Colonic mucosa (tissue), 4 donors: Measurements from ENCODE around the gene SLCO6A1. TPM values are rescaled to one million over a fixed set of nuclear protein-coding genes. Genes with fewer than 3 reads are reported as not detected.
"Not testable (repeated sequence)": the region's sequence is repeated elsewhere in the genome, so short reads cannot be mapped to it uniquely, and the experiment has no call there.

Experiments
- DNase-seq: peaks from one replicate; pipeline ENCODE4 v3.0.0-alpha.2; 2020
- H3K27ac ChIP-seq: fragments of 200-600 bp; one replicate; pipeline ENCODE4 v1.8.0; 2021
- H3K27me3 ChIP-seq: fragments of 200-600 bp; one replicate; pipeline ENCODE4 v1.8.0; 2021
- H3K36me3 ChIP-seq: fragments of 200-600 bp; one replicate; pipeline ENCODE4 v1.8.0; 2021
- H3K4me1 ChIP-seq: fragments of 200-600 bp; one replicate; pipeline ENCODE4 v1.8.0; 2021; ENCODE audit warnings: mild to moderate bottlenecking
- H3K4me3 ChIP-seq: fragments of 200-600 bp; one replicate; pipeline ENCODE4 v1.8.0; 2021
- H3K9ac ChIP-seq, 2 donors: one replicate each; pipeline ENCODE4 v1.7.0; 2013; ENCODE audit warnings: control low read depth in 2 of 2, low read depth in 2 of 2, low read length in 2 of 2
- H3K9me3 ChIP-seq: fragments of 200-600 bp; one replicate; pipeline ENCODE4 v1.8.0; 2021
- intact Hi-C: fragments of 100-400 bp; cut with DNase I; formaldehyde crosslinking; loops from one replicate; pipeline ENCODE4 v1.14.1; 2022
- total RNA-seq, 2 donors: library from RNA; stranded (reverse); fragmentation: NEBNext Ultra II Directional in 1 of 2; extraction: Animal tissue kit (Norgen Biotek cat#: 25700) in 1 of 2; gene quantifications; one replicate each; pipeline ENCODE4 v1.2.1, GENCODE V29; 2021
- TF ChIP-seq, protein P1 (sequence below): fragments of 200-600 bp; IDR thresholded peaks from one replicate; pipeline ENCODE4 v1.8.0; 2022; ENCODE audit warnings: antibody characterized with exemption, mild to moderate bottlenecking
- donor health status: healthy.
- donor health status: DM: no; HTN: no; CAD: no.
- donor health status: DM: no; HTN: no; CAD: no.

Gene SLCO6A1
- total RNA-seq, 2 donors from 2014 or later = not detected

GRCh38 chr5:102523541-102524175 is 24.9 kb upstream of the SLCO6A1 start:
- DNase-seq = no peak
- TF ChIP-seq, protein P1, sequence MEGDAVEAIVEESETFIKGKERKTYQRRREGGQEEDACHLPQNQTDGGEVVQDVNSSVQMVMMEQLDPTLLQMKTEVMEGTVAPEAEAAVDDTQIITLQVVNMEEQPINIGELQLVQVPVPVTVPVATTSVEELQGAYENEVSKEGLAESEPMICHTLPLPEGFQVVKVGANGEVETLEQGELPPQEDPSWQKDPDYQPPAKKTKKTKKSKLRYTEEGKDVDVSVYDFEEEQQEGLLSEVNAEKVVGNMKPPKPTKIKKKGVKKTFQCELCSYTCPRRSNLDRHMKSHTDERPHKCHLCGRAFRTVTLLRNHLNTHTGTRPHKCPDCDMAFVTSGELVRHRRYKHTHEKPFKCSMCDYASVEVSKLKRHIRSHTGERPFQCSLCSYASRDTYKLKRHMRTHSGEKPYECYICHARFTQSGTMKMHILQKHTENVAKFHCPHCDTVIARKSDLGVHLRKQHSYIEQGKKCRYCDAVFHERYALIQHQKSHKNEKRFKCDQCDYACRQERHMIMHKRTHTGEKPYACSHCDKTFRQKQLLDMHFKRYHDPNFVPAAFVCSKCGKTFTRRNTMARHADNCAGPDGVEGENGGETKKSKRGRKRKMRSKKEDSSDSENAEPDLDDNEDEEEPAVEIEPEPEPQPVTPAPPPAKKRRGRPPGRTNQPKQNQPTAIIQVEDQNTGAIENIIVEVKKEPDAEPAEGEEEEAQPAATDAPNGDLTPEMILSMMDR = no peak
- intact Hi-C loops = no loop called here
- H3K4me1 ChIP-seq = no peaks in the 10 kb centered on the region
- no peak overlapping the region for H3K4me3 ChIP-seq
- H3K9ac ChIP-seq = no peak overlapping the region
- no peaks in the 10 kb centered on the region for H3K27me3 ChIP-seq
- no peaks in the 10 kb centered on the region for H3K9me3 ChIP-seq
- H3K27ac ChIP-seq = no peak overlapping the region
- H3K36me3 ChIP-seq = no peaks in the 10 kb centered on the region

- no peaks in the 10 kb centered on the region for H3K27me3 ChIP-seq
- TF ChIP-seq, protein P1 = no peak
- no peak overlapping the region for H3K9ac ChIP-seq
- DNase-seq = no peak
- H3K4me3 ChIP-seq = no peak overlapping the region
- H3K27ac ChIP-seq = no peak overlapping the region
- intact Hi-C loops = no loop called here
- no peaks in the 10 kb centered on the region for H3K4me1 ChIP-seq
- H3K9me3 ChIP-seq = no peaks in the 10 kb centered on the region
- H3K36me3 ChIP-seq = no peaks in the 10 kb centered on the region
These were observed 12.9 kb upstream of the SLCO6A1 start for GRCh38 chr5:102511666-102512065.

- H3K9me3 ChIP-seq, intact Hi-C loops, H3K27ac ChIP-seq, DNase-seq, H3K4me3 ChIP-seq, H3K36me3 ChIP-seq, H3K27me3 ChIP-seq, H3K4me1 ChIP-seq, H3K9ac ChIP-seq: not testable (repeated sequence)
These were observed 7.4 kb downstream of the SLCO6A1 start for GRCh38 chr5:102491261-102491914.

- Histone ChIP-seq H3K36me3 (no peaks in the 10 kb centered on the region), H3K4me3 (no peak overlapping the region), H3K9me3 (no peaks in the 10 kb centered on the region), H3K9ac (no peak overlapping the region), H3K27ac (no peak overlapping the region), H3K4me1 (no peaks in the 10 kb centered on the region), H3K27me3 (no peaks in the 10 kb centered on the region)
- TF ChIP-seq, protein P1 = no peak
- DNase-seq = no peak
- intact Hi-C loops = no loop called here
These were observed 15.1 kb downstream of the SLCO6A1 start for GRCh38 chr5:102483736-102484135.

GRCh38 chr5:102481054-102481715 is 17.6 kb downstream of the SLCO6A1 start:
- TF ChIP-seq, protein P1 = no peak
- DNase-seq = no peak
- H3K9ac ChIP-seq = no peak overlapping the region
- H3K27ac ChIP-seq = no peak overlapping the region
- no peak overlapping the region for H3K4me3 ChIP-seq
- no peaks in the 10 kb centered on the region for H3K9me3 ChIP-seq
- no peaks in the 10 kb centered on the region for H3K36me3 ChIP-seq
- H3K27me3 ChIP-seq = no peaks in the 10 kb centered on the region
- no peaks in the 10 kb centered on the region for H3K4me1 ChIP-seq
- intact Hi-C loops = no loop called here

GRCh38 chr5:102453716-102454115 is 45.1 kb downstream of the SLCO6A1 start:
- no peak overlapping the region for H3K9ac ChIP-seq
- no peak for DNase-seq
- no peaks in the 10 kb centered on the region for H3K27me3 ChIP-seq
- no peaks in the 10 kb centered on the region for H3K36me3 ChIP-seq
- H3K9me3 ChIP-seq = no peaks in the 10 kb centered on the region
- TF ChIP-seq, protein P1 = no peak
- no peak overlapping the region for H3K4me3 ChIP-seq
- no peak overlapping the region for H3K27ac ChIP-seq
- intact Hi-C loops = no loop called here
- no peaks in the 10 kb centered on the region for H3K4me1 ChIP-seq
